HepG2 (cell line): ENCODE measurements around the gene GRB10. TPM values are rescaled to one million over a fixed set of nuclear protein-coding genes. Genes with fewer than 3 reads are reported as not detected.
"Not testable (repeated sequence)": the region's sequence is repeated elsewhere in the genome, so short reads cannot be mapped to it uniquely, and the experiment has no call there.

Source experiments
- ATAC-seq: fragments of 200-7000 bp; cut with Tn5 transposase; 3 replicates; pipeline ENCODE4 v1.9.1; 2020; ENCODE audit warnings: mild to moderate bottlenecking, moderate library complexity
- BruUV-seq: library from RNA; stranded (reverse); fragments of 400-500 nt; replicated peaks from 2 replicates; lab custom pipeline; 2021; lab: Mats Ljungman, UMichigan
- CTCF ChIA-PET: fragments of 300-600 bp; formaldehyde crosslinking; extraction: SDS; loops from one replicate; lab custom pipeline; 2021; ENCODE audit warnings: low total read pairs, inconsistent platforms, low intra/inter-chr PET ratio; lab: Yijun Ruan, JAX
- POLR2A ChIA-PET: fragments of 350-600 bp; sonication (Branson Sonifier 250); formaldehyde crosslinking; loops from one replicate; lab custom pipeline; 2020; ENCODE audit warnings: antibody characterized with exemption, inconsistent platforms; lab: Yijun Ruan, JAX
- DNase-seq: peaks from one replicate; pipeline ENCODE4 v3.0.0-alpha.2; 2015; ENCODE audit warnings: low spot score
- FAIRE-seq: peaks from 3 replicates; lab custom pipeline; 2011; peaks lifted over from hg19 to GRCh38; lab: Jason Lieb, UNC
- H2AFZ ChIP-seq: one replicate; pipeline ENCODE4 v1.6.1; 2011; ENCODE audit warnings: low read length, inconsistent platforms
- H3K27ac ChIP-seq: fragments of 300-600 bp; 3 replicates; pipeline ENCODE4 v1.8.0; 2011; ENCODE audit warnings: mixed run types, mild to moderate bottlenecking, mixed read lengths, low read length, inconsistent platforms; ENCODE audit not compliant: insufficient read depth; ENCODE audit errors: extremely low read length
- H3K27me3 ChIP-seq, 2 experiments: fragments of 200-600 bp in 1 of 2; 2 replicates in 1 of 2; 3 replicates in 1 of 2; pipeline versions ENCODE4 v1.6.0 to v1.8.0; 2011; ENCODE audit warnings: low read length in 2 of 2, mild to moderate bottlenecking in 2 of 2, moderate library complexity in 2 of 2, inconsistent platforms in 1 of 2; ENCODE audit not compliant: insufficient read depth in 2 of 2, control insufficient read depth in 1 of 2
- H3K36me3 ChIP-seq, 2 experiments: fragments of 200-600 bp in 1 of 2; replicated peaks in 1 of 2; 2 replicates in 1 of 2; 3 replicates in 1 of 2; pipeline versions ENCODE4 v1.5.1 to v1.8.0; 2011; ENCODE audit warnings: low read length in 2 of 2, inconsistent platforms in 1 of 2; ENCODE audit not compliant: insufficient read depth in 2 of 2, control insufficient read depth in 1 of 2
- H3K4me1 ChIP-seq: 2 replicates; pipeline ENCODE4 v1.5.1; 2012; ENCODE audit warnings: low read length, inconsistent platforms; ENCODE audit not compliant: insufficient read depth
- H3K4me2 ChIP-seq: 2 replicates; pipeline ENCODE4 v1.6.0; 2011; ENCODE audit warnings: low read depth, low read length, inconsistent platforms
- H3K4me3 ChIP-seq, 3 experiments: fragments of 200-600 bp in 1 of 3; sonication (generic), shearing (Covaris generic) in 1 of 3; replicated peaks in 1 of 3; 2 replicates each; pipeline ENCODE4 v1.5.1; 2011 to 2016; ENCODE audit warnings: low read length in 3 of 3, inconsistent platforms in 2 of 3, low read depth in 2 of 3, mild to moderate bottlenecking in 2 of 3, control low read depth in 1 of 3, mixed read lengths in 1 of 3; ENCODE audit not compliant: insufficient read depth in 1 of 3
- H3K79me2 ChIP-seq: one replicate; pipeline ENCODE4 v1.6.1; 2011; ENCODE audit warnings: low read length, inconsistent platforms; ENCODE audit not compliant: insufficient read depth
- H3K9ac ChIP-seq: 2 replicates; pipeline ENCODE4 v1.6.0; 2011; ENCODE audit warnings: mild to moderate bottlenecking, low read depth, low read length, inconsistent platforms; ENCODE audit not compliant: insufficient read depth
- H3K9me3 ChIP-seq: 2 replicates; pipeline ENCODE4 v1.5.1; 2012; ENCODE audit warnings: mild to moderate bottlenecking, low read length
- H4K20me1 ChIP-seq: 2 replicates; pipeline ENCODE4 v1.6.0; 2011; ENCODE audit warnings: inconsistent platforms, mild to moderate bottlenecking, low read length, moderate library complexity; ENCODE audit not compliant: insufficient read depth
- ATF7 ChIP-seq, 2 experiments: fragments of 450-650 bp in 1 of 2; sonication (generic) in 1 of 2; formaldehyde crosslinking in 1 of 2; IDR thresholded peaks; 2 replicates each; pipeline versions ENCODE4 v1.4.0 to v1.6.1; 2016 to 2020; ENCODE audit warnings: antibody characterized with exemption in 1 of 2, mild to moderate bottlenecking in 1 of 2, missing genetic modification reagents in 1 of 2
- GATAD2A ChIP-seq: IDR thresholded peaks from 2 replicates; pipeline ENCODE4 v1.6.1; 2016
- SMC3 ChIP-seq: IDR thresholded peaks from 2 replicates; pipeline ENCODE4 v1.6.1; 2011; ENCODE audit warnings: low read length, improper control_type of control experiment
- YY1 ChIP-seq: IDR thresholded peaks from 2 replicates; pipeline ENCODE4 v1.6.1; 2011; ENCODE audit warnings: low read length, low read depth, moderate library complexity, mild to moderate bottlenecking; ENCODE audit not compliant: insufficient read depth, insufficient replicate concordance
- ZNF207 ChIP-seq: fragments of 450-650 bp; IDR thresholded peaks from 2 replicates; pipeline ENCODE4 v1.6.1; 2016; ENCODE audit warnings: antibody characterized with exemption, borderline replicate concordance
- ZNF335 ChIP-seq: sonication (generic); formaldehyde crosslinking; IDR thresholded peaks from 2 replicates; pipeline ENCODE4 v1.4.0; 2020; ENCODE audit warnings: missing genetic modification reagents
- WGBS: methylation state at CpG from one replicate; pipeline ENCODE4 v1.1.6; 2017; ENCODE audit warnings: low lambda C conversion rate; 5-methylcytosine and 5-hydroxymethylcytosine counted together
- in situ Hi-C: cut with HindIII; loops from 2 replicates; pipeline ENCODE4 v1.10.0; 2017; ENCODE audit warnings: low pct_unique_long_range_greater_than_20kb; ENCODE audit not compliant: extremely low pct_ligation_motif_present
- intact Hi-C: fragments of 100-400 bp; cut with micrococcal nuclease; formaldehyde crosslinking; loops from one replicate; pipeline ENCODE4 v1.10.0; 2022; ENCODE audit not compliant: unreplicated experiment
- polyA plus RNA-seq, 8 experiments: library from polyadenylated mRNA; depleted of rRNA in 3 of 8; stranded (reverse) in 7 of 8; unstranded in 1 of 8; fragments of >200 nt; fragmentation: Illumina TruSeq in 4 of 8; extraction: Trizol in 4 of 8; gene quantifications; 2 replicates each; pipeline versions ENCODE4 v1.2.1 to v1.2.3, GENCODE V29; 2011 to 2016; ENCODE audit warnings: low read depth in 4 of 8, missing spikeins in 1 of 8, mixed read lengths in 1 of 8; ENCODE audit not compliant: insufficient read depth in 1 of 8
- total RNA-seq, 5 experiments: library from RNA; depleted of rRNA; stranded (reverse); fragments of >200 nt; fragmentation: Illumina TruSeq; extraction: Trizol; gene quantifications; 2 replicates each; pipeline ENCODE4 v1.2.3, GENCODE V29; 2016; ENCODE audit warnings: low read depth in 1 of 5
- TF ChIP-seq, protein P1 (sequence below): sonication (generic); formaldehyde crosslinking; IDR thresholded peaks from 2 replicates; pipeline ENCODE4 v1.4.0; 2020; ENCODE audit warnings: missing genetic modification reagents

Gene GRB10
- total and polyA plus RNA-seq, 2 of the 13 experiments (the other 11 are each of a cell fraction or from before 2014, with no cell fraction given), result 4.0 to 6.8 TPM

DNA sequence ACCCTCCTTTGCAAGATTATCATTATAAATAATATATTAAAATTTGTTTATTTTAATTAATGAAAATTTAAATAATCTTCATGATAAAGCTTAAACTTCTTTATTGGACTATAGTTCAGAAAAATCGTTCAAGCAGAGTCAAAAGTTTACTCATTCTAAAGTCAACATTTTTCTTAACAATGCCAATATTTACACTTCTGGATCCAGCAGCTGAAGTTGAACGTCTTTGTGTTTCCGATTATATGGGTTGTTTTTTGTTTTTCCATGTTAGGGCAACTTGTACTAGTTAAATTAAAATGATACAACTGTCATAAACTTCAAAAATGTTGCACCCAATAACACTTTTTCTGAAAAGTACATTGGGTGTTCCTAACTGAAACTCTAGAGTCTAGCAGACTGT is 43.8 kb downstream of the GRB10 start (continued):
- TF ChIP-seq, protein P1, sequence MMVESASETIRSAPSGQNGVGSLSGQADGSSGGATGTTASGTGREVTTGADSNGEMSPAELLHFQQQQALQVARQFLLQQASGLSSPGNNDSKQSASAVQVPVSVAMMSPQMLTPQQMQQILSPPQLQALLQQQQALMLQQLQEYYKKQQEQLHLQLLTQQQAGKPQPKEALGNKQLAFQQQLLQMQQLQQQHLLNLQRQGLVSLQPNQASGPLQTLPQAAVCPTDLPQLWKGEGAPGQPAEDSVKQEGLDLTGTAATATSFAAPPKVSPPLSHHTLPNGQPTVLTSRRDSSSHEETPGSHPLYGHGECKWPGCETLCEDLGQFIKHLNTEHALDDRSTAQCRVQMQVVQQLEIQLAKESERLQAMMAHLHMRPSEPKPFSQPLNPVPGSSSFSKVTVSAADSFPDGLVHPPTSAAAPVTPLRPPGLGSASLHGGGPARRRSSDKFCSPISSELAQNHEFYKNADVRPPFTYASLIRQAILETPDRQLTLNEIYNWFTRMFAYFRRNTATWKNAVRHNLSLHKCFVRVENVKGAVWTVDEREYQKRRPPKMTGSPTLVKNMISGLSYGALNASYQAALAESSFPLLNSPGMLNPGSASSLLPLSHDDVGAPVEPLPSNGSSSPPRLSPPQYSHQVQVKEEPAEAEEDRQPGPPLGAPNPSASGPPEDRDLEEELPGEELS, result peak; percentile 52; the same call in 1 of the 2 replicates
- TF ChIP-seq ZNF207 (no peak), GATAD2A (CRISPR knock-in tag) (peak; percentile 70), ATF7 (IDR thresholded peaks at IDR 0.05) (no peak), ATF7 (CRISPR knock-in tag; IDR thresholded peaks at IDR 0.05) (no peak), SMC3 (no peak), ZNF335 (CRISPR knock-in tag) (no peak), YY1 (no peak)
- TF ChIP-seq, all 625 proteins: peak for 24

DNA sequence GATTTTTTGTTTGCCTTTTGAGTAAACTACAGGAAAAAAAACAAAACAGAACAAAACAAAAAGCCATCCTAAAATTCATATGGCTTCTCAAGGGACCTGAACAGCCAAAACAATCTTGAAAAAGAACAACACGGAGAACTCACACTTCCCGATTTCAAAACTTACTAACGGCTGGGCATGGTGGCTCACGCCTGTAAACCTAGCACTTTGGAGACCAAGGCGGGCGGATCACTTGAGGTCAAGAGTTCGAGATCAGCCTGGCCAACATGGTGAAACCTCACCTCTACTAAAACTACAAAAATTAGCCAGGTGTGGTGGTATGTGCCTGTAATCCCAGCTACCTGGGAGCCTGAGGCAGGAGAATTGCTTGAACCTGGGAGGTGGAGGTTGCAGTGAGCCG is 46.9 kb downstream of the GRB10 start:
- H3K9me3 ChIP-seq, H3K9ac ChIP-seq, H3K79me2 ChIP-seq, H3K27me3 ChIP-seq, intact Hi-C loops, H3K36me3 ChIP-seq, H3K27ac ChIP-seq, BruUV-seq, ATAC-seq, CTCF ChIA-PET, H4K20me1 ChIP-seq, H3K4me3 ChIP-seq, FAIRE-seq, POLR2A ChIA-PET, in situ Hi-C loops, DNase-seq, H2AFZ ChIP-seq, H3K4me2 ChIP-seq: not testable (repeated sequence)
- WGBS, result 90% methylated on average over 8 of the region's 8 CpGs
- peaks cover 41% of the 10 kb centered on the region for H3K4me1 ChIP-seq
